Stimulated activated CD4-positive, alpha-beta T cell treated with anti-CD3 and anti-CD28 coated beads, Interleukin-12 subunit alpha, Interleukin-12 subunit beta, amount 100 ng/mL, for 48 hours (primary cell): Measurements from ENCODE around the gene ACTN3.
A peak's percentile ranks its signal among the peaks of the same experiment; 100 is the strongest.
"Not testable (repeated sequence)": the region's sequence is repeated elsewhere in the genome, so short reads cannot be mapped to it uniquely, and the experiment has no call there.

Experiments used
- DNase-seq, 3 donors: peaks; one replicate each; pipeline ENCODE4 v3.0.0-alpha.2; 2020; ENCODE audit warnings: low read depth in 2 of 3, low spot score in 1 of 3

The ACTN3 gene

GRCh38 chr11:66544952-66545351 lies 1.8 kb upstream of the ACTN3 start:
- not testable (repeated sequence) for DNase-seq

GRCh38 chr11:66545701-66546367 lies 869 bp upstream of the ACTN3 start, which contains the start of gene ZDHHC24:
Gene ZDHHC24, minus strand, starts transcription at chr11:66546048. Its CDS starts 45 bp downstream, at chr11:66546003.
- DNase-seq: peak; percentile 86 to 92 (median 89)

- no peak for DNase-seq
These were observed 411 bp downstream of the ACTN3 start for GRCh38 chr11:66546966-66547661.

DNA sequence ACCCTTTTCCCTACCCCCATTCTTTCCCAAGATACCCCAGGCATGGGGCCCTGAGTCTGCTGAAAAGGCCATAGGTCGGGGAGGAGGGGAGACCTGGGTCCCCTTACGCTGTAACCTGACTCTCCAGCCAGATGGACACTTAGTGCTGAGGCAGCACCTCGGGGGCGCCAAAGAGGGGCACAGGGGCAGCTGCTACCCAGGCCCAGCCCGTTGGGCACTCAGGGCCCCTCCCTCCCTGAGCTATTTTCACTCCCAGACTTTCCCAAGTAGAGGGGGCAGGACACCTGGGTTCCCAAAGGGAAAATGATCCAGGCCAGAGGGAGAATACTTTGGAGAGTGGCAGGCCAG lies 933 bp downstream of the ACTN3 start:
- no peak for DNase-seq

- no peak for DNase-seq
These were observed 1.3 kb downstream of the ACTN3 start for GRCh38 chr11:66548041-66548440.

DNA sequence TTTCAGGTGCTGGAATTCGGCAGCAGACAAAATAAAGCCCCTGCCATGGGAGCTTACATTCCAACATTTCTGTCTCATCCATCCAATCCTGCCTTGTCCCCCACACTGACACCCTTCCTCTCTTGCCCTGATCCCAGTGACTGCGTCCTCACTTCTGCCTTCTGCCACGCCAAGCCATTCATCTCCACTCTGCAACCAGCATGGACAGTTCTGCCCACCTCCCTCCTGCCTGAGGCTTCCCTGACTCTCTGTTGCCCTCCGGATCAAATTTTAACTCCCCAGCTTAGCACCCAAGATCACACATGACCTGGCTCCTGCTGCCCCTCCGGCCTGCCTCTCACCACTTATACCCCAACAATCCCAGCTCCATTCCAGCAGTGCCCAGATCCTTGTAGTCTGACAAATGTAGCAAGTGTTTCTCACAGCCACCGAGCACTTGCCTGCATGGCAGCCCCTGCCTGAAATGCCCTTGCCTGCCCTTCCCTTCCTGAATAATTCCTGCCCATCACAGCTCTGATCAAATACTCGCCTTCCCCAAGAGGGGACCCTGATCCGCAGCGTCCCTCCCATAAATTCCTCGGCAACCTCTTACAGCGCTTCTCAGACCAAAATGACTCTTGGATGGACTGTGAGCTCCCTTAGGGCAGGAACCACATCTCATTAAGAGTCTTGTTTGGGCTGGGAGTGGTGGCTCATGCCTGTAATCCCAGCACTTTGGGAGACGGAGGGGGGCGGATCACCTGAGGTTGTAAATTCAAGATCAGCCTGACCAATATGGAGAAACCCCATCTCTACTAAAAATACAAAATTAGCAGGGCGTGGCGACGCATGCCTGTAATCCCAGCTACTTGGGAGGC lies 2.3 kb downstream of the ACTN3 start:
- no peak for DNase-seq

- no peak for DNase-seq
These were observed 3.0 kb downstream of the ACTN3 start for GRCh38 chr11:66549696-66550095.

GRCh38 chr11:66550887-66551286 lies 4.2 kb downstream of the ACTN3 start:
- DNase-seq: no peak

- no peak for DNase-seq
These were observed 7.9 kb downstream of the ACTN3 start for GRCh38 chr11:66554602-66555001.

GRCh38 chr11:66555416-66555815 lies 8.7 kb downstream of the ACTN3 start:
- DNase-seq: no peak

DNA sequence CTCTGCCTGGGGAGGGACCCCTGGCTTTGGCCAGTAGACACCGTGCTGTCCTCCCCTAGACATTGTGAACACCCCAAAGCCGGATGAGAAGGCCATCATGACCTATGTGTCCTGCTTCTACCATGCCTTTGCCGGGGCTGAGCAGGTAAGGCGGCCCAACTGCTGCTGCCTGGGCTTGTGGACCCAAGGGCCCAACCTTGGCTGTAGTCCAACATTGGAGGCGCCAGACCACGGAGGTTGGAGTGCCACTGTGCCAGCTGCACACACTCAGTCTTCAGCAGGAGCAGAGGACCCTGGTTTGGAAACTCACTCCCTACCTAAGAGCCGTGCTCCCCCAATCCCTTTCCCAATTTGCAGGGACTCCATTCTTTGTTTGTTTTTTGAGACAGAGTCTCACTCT lies 9.4 kb downstream of the ACTN3 start:
- no peak for DNase-seq

- DNase-seq: no peak
These were observed 11.1 kb downstream of the ACTN3 start for GRCh38 chr11:66557733-66558326.

GRCh38 chr11:66559142-66559865 lies 12.6 kb downstream of the ACTN3 start:
- DNase-seq: no peak

GRCh38 chr11:66559866-66560676 lies 13.4 kb downstream of the ACTN3 start:
- no peak for DNase-seq

GRCh38 chr11:66561178-66561974 lies 14.7 kb downstream of the ACTN3 start:
- no peak for DNase-seq

DNA sequence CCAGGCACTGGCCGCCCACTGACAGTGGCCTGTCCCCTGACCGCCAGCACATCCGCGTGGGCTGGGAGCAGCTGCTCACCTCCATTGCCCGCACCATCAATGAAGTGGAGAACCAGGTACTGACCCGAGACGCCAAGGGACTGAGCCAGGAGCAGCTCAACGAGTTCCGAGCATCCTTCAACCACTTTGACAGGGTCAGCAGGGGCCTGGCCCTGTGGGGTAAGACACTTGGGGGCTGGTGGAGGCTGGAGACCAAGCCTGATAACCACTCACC lies 15.2 kb downstream of the ACTN3 start:
- no peak for DNase-seq

GRCh38 chr11:66562275-66562674 lies 15.6 kb downstream of the ACTN3 start:
- no peak for DNase-seq

GRCh38 chr11:66562907-66563583 lies 16.3 kb downstream of the ACTN3 start:
- DNase-seq: no peak

GRCh38 chr11:66563832-66564231 lies 17.1 kb downstream of the ACTN3 start:
- no peak for DNase-seq
